PC-3 (cell line): Measurements from ENCODE around the gene APOC1.

Experiments used
- CTCF ChIP-seq: fragments of 300-600 bp; sonication (generic); conservative IDR thresholded peaks from 2 replicates; pipeline ENCODE4 v1.5.1; 2017; ENCODE audit warnings: antibody characterized with exemption, low read depth, mild to moderate bottlenecking, low read length
- EZH2 ChIP-seq: fragments of 300-600 bp; sonication (generic); IDR thresholded peaks from one replicate; pipeline ENCODE4 v1.6.1; 2017; ENCODE audit warnings: antibody characterized with exemption, mild to moderate bottlenecking, low read length; ENCODE audit not compliant: unreplicated experiment
- EZH2phosphoT487 ChIP-seq: fragments of 300-600 bp; sonication (generic); IDR thresholded peaks from 2 replicates; pipeline ENCODE4 v1.6.1; 2018; ENCODE audit warnings: mild to moderate bottlenecking, antibody characterized with exemption, low read length, borderline replicate concordance

- no peak for TF ChIP-seq CTCF
- TF ChIP-seq EZH2phosphoT487: no peak
- no peak for TF ChIP-seq EZH2
Observed at GRCh38 chr19:44897835-44898234, 16.6 kb upstream of the APOC1 start.
